BLaER1 treated with 17β-estradiol and CSF1 and Interleukin-3, amounts not matched to agents 10 nM and 100 nM (cell line): ENCODE measurements around the gene SSX2IP.

Experiments
- H3K27ac ChIP-seq, 11 experiments: shearing (Covaris generic); formaldehyde crosslinking; 2 replicates each; pipeline ENCODE4 v1.8.1; 2022
- H3K27me3 ChIP-seq, 11 experiments: shearing (Covaris generic); formaldehyde crosslinking; 2 replicates each; pipeline ENCODE4 v1.8.1; 2022
- H3K36me3 ChIP-seq, 11 experiments: shearing (Covaris generic); formaldehyde crosslinking; 2 replicates each; pipeline ENCODE4 v1.8.1; 2022
- H3K4me1 ChIP-seq, 10 experiments: shearing (Covaris generic); formaldehyde crosslinking; 2 replicates each; pipeline ENCODE4 v1.8.1; 2022
- H3K4me2 ChIP-seq, 11 experiments: shearing (Covaris generic); formaldehyde crosslinking; 2 replicates each; pipeline ENCODE4 v1.8.1; 2022
- H3K4me3 ChIP-seq, 10 experiments: shearing (Covaris generic); formaldehyde crosslinking; 2 replicates each; pipeline ENCODE4 v1.8.1; 2022
- H3K9ac ChIP-seq, 11 experiments: shearing (Covaris generic); formaldehyde crosslinking; 2 replicates each; pipeline ENCODE4 v1.8.1; 2022
- H3K9me3 ChIP-seq, 11 experiments: shearing (Covaris generic); formaldehyde crosslinking; replicated peaks in 1 of 11; 2 replicates each; pipeline ENCODE4 v1.8.1; 2022
- H4K20me1 ChIP-seq, 11 experiments: shearing (Covaris generic); formaldehyde crosslinking; 2 replicates each; pipeline ENCODE4 v1.8.1; 2022
- Cebpa-rat ChIP-seq, 11 experiments: shearing (Covaris generic); IDR thresholded peaks; 2 replicates each; pipeline ENCODE4 v1.8.1; 2022

SSX2IP gene

GRCh38 chr1:84700070-84700469 is 9.8 kb upstream of the SSX2IP start:
- no peak overlapping the region for H3K27ac ChIP-seq

GRCh38 chr1:84698151-84699110 is 8.2 kb upstream of the SSX2IP start:
- Histone ChIP-seq H3K27ac (no peak overlapping the region), H3K4me3 (no peak overlapping the region), H4K20me1 (no peaks in the 10 kb centered on the region), H3K36me3 (no peaks in the 10 kb centered on the region), H3K4me2 (no peak overlapping the region), H3K4me1 (peaks cover 3 to 21% (median 4%) of the 10 kb centered on the region in 10 experiments), H3K27me3 (no peaks in the 10 kb centered on the region), H3K9ac (no peak overlapping the region), H3K9me3 (peaks cover 0 to 11% (median 8%) of the 10 kb centered on the region in 11 experiments; a peak in 12 of 22 replicates)
- TF ChIP-seq Cebpa-rat (IDR thresholded peaks at IDR 0.05) = no peak

More at GRCh38 chr1:84700070-84700469, 9.8 kb upstream of the SSX2IP start:
- H3K9ac ChIP-seq = no peak overlapping the region
- H4K20me1 ChIP-seq = no peaks in the 10 kb centered on the region
- no peaks in the 10 kb centered on the region for H3K36me3 ChIP-seq
- no peaks in the 10 kb centered on the region for H3K27me3 ChIP-seq
- no peaks in the 10 kb centered on the region for H3K9me3 ChIP-seq
- H3K4me2 ChIP-seq = peak overlapping the region in 3 of 11 experiments; percentile 15 to 69 (median 66); a peak in 5 of 22 replicates
- no peak for TF ChIP-seq Cebpa-rat (IDR thresholded peaks at IDR 0.05)
- peaks cover 0 to 20% (median 0%) of the 10 kb centered on the region in 10 experiments; a peak in 5 of 20 replicates for H3K4me1 ChIP-seq
- H3K4me3 ChIP-seq = no peak overlapping the region

- Histone ChIP-seq H3K27ac (peak overlapping the region in 6 of 11 experiments; percentile 42 to 65 (median 48); a peak in 8 of 22 replicates), H3K9ac (peak overlapping the region in 1 of 11 experiments; percentile 58; a peak in 1 of 22 replicates), H4K20me1 (no peaks in the 10 kb centered on the region), H3K9me3 (peaks cover 0 to 11% (median 8%) of the 10 kb centered on the region in 11 experiments; a peak in 12 of 22 replicates), H3K27me3 (no peaks in the 10 kb centered on the region), H3K4me2 (peak overlapping the region; percentile 58 to 76 (median 65)), H3K36me3 (no peaks in the 10 kb centered on the region), H3K4me1 (peaks cover 28 to 38% (median 37%) of the 10 kb centered on the region in 10 experiments), H3K4me3 (peak overlapping the region in 2 of 10 experiments; percentile 5 to 9; a peak in 2 of 20 replicates)
- no peak for TF ChIP-seq Cebpa-rat (IDR thresholded peaks at IDR 0.05)
Measured at GRCh38 chr1:84693785-84694184, 3.5 kb upstream of the SSX2IP start.

- Histone ChIP-seq H3K9me3 (peaks cover 0 to 11% (median 8%) of the 10 kb centered on the region in 11 experiments; a peak in 12 of 22 replicates), H3K27me3 (no peaks in the 10 kb centered on the region), H3K27ac (peak overlapping the region; percentile 40 to 71 (median 49); a peak in 21 of 22 replicates), H4K20me1 (no peaks in the 10 kb centered on the region), H3K4me2 (peak overlapping the region; percentile 58 to 76 (median 65)), H3K9ac (peak overlapping the region in 10 of 11 experiments; percentile 6 to 61 (median 46); a peak in 18 of 22 replicates), H3K4me1 (peaks cover 34 to 46% (median 44%) of the 10 kb centered on the region in 10 experiments), H3K4me3 (peak overlapping the region in 5 of 10 experiments; percentile 5 to 43 (median 39); a peak in 9 of 20 replicates), H3K36me3 (no peaks in the 10 kb centered on the region)
- no peak for TF ChIP-seq Cebpa-rat (IDR thresholded peaks at IDR 0.05)
Measured at GRCh38 chr1:84693005-84693404, 2.7 kb upstream of the SSX2IP start.

- peaks cover 39 to 51% (median 48%) of the 10 kb centered on the region in 10 experiments for H3K4me1 ChIP-seq
- no peaks in the 10 kb centered on the region for H4K20me1 ChIP-seq
- H3K27ac ChIP-seq = peak overlapping the region in 10 of 11 experiments; percentile 42 to 71 (median 50); a peak in 16 of 22 replicates
- no peak for TF ChIP-seq Cebpa-rat (IDR thresholded peaks at IDR 0.05)
- H3K9ac ChIP-seq = peak overlapping the region in 4 of 11 experiments; percentile 42 to 61 (median 47); a peak in 4 of 22 replicates
- H3K4me3 ChIP-seq = peak overlapping the region in 3 of 10 experiments; percentile 39 to 43 (median 40); a peak in 4 of 20 replicates
- H3K36me3 ChIP-seq = no peaks in the 10 kb centered on the region
- peak overlapping the region; percentile 58 to 76 (median 65) for H3K4me2 ChIP-seq
- no peaks in the 10 kb centered on the region for H3K27me3 ChIP-seq
- H3K9me3 ChIP-seq = peaks cover 0 to 11% (median 8%) of the 10 kb centered on the region in 11 experiments; a peak in 12 of 22 replicates
Measured at GRCh38 chr1:84692391-84692790, 2.1 kb upstream of the SSX2IP start.

GRCh38 chr1:84691122-84691783 is 992 bp upstream of the SSX2IP start:
- Histone ChIP-seq H3K4me3 (peak overlapping the region; percentile 72 to 91 (median 80)), H3K27ac (peak overlapping the region in 10 of 11 experiments; percentile 59 to 80 (median 77); a peak in 17 of 22 replicates), H3K9ac (peak overlapping the region; percentile 72 to 85 (median 80)), H3K36me3 (no peaks in the 10 kb centered on the region), H4K20me1 (no peaks in the 10 kb centered on the region), H3K4me2 (peak overlapping the region; percentile 80 to 92 (median 89)), H3K4me1 (peaks cover 40 to 53% (median 48%) of the 10 kb centered on the region in 10 experiments), H3K9me3 (peaks cover 0 to 11% (median 8%) of the 10 kb centered on the region in 11 experiments; a peak in 12 of 22 replicates), H3K27me3 (no peaks in the 10 kb centered on the region)
- TF ChIP-seq Cebpa-rat (IDR thresholded peaks at IDR 0.05) = no peak

GRCh38 chr1:84689514-84690396 is 506 bp downstream of the SSX2IP start:
- peaks cover 40 to 53% (median 48%) of the 10 kb centered on the region in 10 experiments for H3K4me1 ChIP-seq
- H3K36me3 ChIP-seq = 0 out of 22 replicates have a peak, but pooled peaks cover 0 to 2% (median 0%) of the 10 kb centered on the region in 11 experiments
- peak overlapping the region; percentile 70 to 85 (median 80) for H3K9ac ChIP-seq
- no peaks in the 10 kb centered on the region for H3K27me3 ChIP-seq
- H3K4me3 ChIP-seq = peak overlapping the region; percentile 72 to 91 (median 80)
- TF ChIP-seq Cebpa-rat (IDR thresholded peaks at IDR 0.05) = no peak
- H3K4me2 ChIP-seq = peak overlapping the region; percentile 70 to 86 (median 76)
- H4K20me1 ChIP-seq = no peaks in the 10 kb centered on the region
- H3K27ac ChIP-seq = peak overlapping the region in 10 of 11 experiments; percentile 59 to 80 (median 76); a peak in 20 of 22 replicates
- H3K9me3 ChIP-seq = peaks cover 0 to 11% (median 8%) of the 10 kb centered on the region in 11 experiments; a peak in 12 of 22 replicates
